IPS-18a (cell line): ENCODE results near the gene MUCL3.
"Not testable (repeated sequence)": the region's sequence is repeated elsewhere in the genome, so short reads cannot be mapped to it uniquely, and the experiment has no call there.

Experiments
- H3K27ac ChIP-seq: one replicate; pipeline ENCODE4 v1.5.1; 2013; ENCODE audit warnings: low read length
- H3K27me3 ChIP-seq: one replicate; pipeline ENCODE4 v1.6.1; 2013; ENCODE audit warnings: mild to moderate bottlenecking, low read length; ENCODE audit not compliant: control insufficient read depth, insufficient read depth
- H3K36me3 ChIP-seq: one replicate; pipeline ENCODE4 v1.6.1; 2013; ENCODE audit warnings: low read depth, low read length; ENCODE audit not compliant: control insufficient read depth
- H3K4me1 ChIP-seq: one replicate; pipeline ENCODE4 v1.6.1; 2013; ENCODE audit warnings: low read depth, low read length; ENCODE audit not compliant: control insufficient read depth
- H3K4me3 ChIP-seq: one replicate; pipeline ENCODE4 v1.5.1; 2013; ENCODE audit warnings: low read length
- H3K9ac ChIP-seq: one replicate; pipeline ENCODE4 v1.6.1; 2013; ENCODE audit warnings: mild to moderate bottlenecking, low read length, moderate library complexity
- H3K9me3 ChIP-seq: one replicate; pipeline ENCODE4 v1.6.1; 2013; ENCODE audit warnings: low read depth, low read length; ENCODE audit not compliant: control insufficient read depth

MUCL3 gene

DNA sequence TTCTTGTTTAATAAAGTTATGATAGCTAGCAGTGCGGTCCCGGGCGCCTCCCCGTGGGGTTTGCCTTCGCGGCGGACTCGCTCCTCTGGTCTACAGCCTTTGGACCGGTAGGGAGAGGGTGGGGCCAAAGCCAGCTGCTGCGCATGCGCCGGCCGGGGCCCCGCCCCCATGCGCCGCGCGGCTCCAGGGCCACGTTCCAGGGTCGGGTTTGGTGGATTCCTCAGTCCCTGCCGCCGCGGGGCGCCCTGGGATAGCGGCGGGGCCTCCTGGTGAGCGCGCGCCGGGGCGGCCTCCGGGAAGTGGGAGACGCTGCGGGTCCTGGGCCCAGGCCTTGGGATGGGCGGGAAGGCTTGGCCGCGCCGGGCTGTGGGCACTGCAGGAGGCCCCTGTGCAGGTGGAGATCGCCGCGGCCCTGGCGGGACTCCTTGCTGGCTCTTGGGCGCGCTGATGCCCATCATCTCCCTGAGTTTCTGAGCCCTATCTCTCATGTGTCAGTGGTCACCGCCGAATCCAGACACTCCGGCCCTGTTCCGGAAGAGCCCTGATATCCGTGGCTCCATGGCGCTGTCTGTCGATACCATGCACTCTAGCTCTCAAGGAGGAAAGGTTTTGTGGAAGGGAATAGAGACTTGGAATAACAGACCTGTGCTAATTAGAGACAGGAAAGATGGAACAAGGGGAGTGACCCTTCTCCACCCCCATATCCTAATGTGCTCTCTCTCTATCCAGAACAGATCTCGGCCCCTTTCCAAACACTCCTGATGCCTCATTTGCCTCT is 26.5 kb upstream of the MUCL3 start, which contains the start of gene VARS2:
Gene VARS2, plus strand, starts transcription at position 163 of the 778 bp plus-strand sequence. Its CDS starts 599 bp downstream, at position 762.
- no peaks in the 10 kb centered on the region for H3K27me3 ChIP-seq
- no peaks in the 10 kb centered on the region for H3K9me3 ChIP-seq
- peaks cover 6% of the 10 kb centered on the region for H3K4me1 ChIP-seq
- H3K9ac ChIP-seq: peak within 1 kb of the TSS; percentile 70
- H3K4me3 ChIP-seq: peak within 1 kb of the TSS; percentile 81
- no peak within 1 kb of the TSS for H3K27ac ChIP-seq
- H3K36me3 ChIP-seq: peaks cover 51% of the 10 kb centered on the region

DNA sequence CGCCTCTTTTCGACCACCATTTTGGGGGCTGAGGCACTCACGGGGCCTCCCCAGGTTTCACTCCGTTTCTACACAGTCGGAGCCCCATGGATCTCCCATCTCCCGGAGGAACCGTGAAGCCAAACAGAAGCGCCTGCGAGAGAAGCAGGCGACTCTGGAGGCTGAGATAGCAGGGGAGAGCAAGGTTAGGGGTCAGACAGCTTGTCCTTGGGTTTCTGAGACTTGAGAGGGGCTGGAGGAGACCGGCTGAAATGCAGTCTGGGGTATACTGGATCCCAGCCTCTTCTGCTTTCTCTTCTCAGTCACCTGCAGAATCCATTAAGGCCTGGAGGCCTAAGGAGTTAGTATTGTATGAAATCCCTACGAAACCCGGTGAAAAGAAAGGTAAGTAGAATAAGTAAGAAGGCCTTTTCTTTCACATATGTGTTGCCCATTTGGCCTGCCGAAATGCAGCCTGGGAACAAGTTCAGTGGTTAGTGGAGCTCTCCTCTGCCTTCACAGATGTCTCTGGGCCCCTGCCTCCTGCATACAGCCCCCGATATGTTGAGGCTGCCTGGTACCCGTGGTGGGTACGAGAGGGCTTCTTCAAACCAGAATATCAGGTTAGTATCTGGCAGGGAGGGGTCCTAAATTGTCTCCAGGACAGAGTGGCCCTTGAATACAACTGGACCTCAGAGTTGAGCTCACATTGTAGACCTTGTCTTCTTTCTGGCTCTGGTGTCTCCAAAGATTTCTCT is 25.8 kb upstream of the MUCL3 start:
- Histone ChIP-seq H3K9me3 (no peaks in the 10 kb centered on the region), H3K9ac (peak overlapping the region; percentile 70), H3K27me3 (no peaks in the 10 kb centered on the region), H3K4me3 (peak overlapping the region; percentile 81), H3K36me3 (peaks cover 51% of the 10 kb centered on the region), H3K27ac (no peak overlapping the region), H3K4me1 (peaks cover 6% of the 10 kb centered on the region)

GRCh38 chr6:30915591-30915946 is 25.2 kb upstream of the MUCL3 start:
- H3K4me3 ChIP-seq: no peak overlapping the region
- peaks cover 6% of the 10 kb centered on the region for H3K4me1 ChIP-seq
- H3K9ac ChIP-seq: no peak overlapping the region
- peaks cover 51% of the 10 kb centered on the region for H3K36me3 ChIP-seq
- H3K27ac ChIP-seq: no peak overlapping the region
- no peaks in the 10 kb centered on the region for H3K27me3 ChIP-seq
- no peaks in the 10 kb centered on the region for H3K9me3 ChIP-seq

GRCh38 chr6:30917041-30917440 is 23.7 kb upstream of the MUCL3 start:
- H3K4me1 ChIP-seq: peaks cover 6% of the 10 kb centered on the region
- no peaks in the 10 kb centered on the region for H3K27me3 ChIP-seq
- no peaks in the 10 kb centered on the region for H3K9me3 ChIP-seq
- peaks cover 45% of the 10 kb centered on the region for H3K36me3 ChIP-seq
- H3K9ac ChIP-seq: no peak overlapping the region
- no peak overlapping the region for H3K27ac ChIP-seq
- H3K4me3 ChIP-seq: no peak overlapping the region

DNA sequence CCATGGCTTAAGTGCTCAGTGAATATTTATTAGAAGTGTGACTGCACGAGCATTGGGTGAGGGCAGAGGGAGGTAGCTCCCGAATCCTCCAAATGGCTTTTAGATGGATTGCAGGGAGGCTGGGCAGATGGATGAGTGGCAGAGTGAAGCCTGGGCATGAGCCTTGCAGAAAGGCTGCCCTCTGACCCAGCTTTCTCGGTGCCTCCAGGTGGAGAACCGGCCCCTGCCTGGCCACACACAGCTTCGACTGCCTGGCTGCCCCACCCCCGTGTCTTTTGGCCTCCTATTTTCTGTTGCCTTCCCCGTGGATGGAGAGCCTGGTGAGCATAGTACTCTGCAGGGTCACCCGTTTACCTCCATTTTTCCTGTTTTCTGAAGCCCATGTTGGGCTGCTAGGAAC is 23.3 kb upstream of the MUCL3 start:
- Histone ChIP-seq H3K27ac (no peak overlapping the region), H3K36me3 (peaks cover 47% of the 10 kb centered on the region), H3K4me1 (peaks cover 6% of the 10 kb centered on the region), H3K27me3 (no peaks in the 10 kb centered on the region), H3K4me3 (no peak overlapping the region), H3K9ac (no peak overlapping the region), H3K9me3 (no peaks in the 10 kb centered on the region)

- H3K36me3 ChIP-seq: peaks cover 55% of the 10 kb centered on the region
These were observed 22.1 kb upstream of the MUCL3 start for GRCh38 chr6:30918670-30919069.

DNA sequence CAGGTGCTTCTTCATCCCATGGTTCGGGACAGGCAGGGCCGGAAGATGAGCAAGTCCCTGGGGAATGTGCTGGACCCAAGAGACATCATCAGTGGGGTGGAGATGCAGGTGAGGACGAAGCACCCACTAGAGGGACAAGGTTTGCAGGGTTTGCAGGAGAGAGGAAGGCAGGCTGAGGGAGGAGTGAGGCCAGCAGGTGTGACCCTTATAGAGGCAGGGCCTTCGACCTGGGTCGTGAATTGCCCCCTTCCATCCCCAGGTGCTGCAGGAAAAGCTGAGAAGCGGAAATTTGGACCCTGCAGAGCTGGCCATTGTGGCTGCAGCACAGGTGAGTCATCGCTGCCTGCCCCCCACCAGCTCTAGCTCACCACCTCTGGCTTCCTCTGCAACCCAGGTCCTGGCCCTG is 18.3 kb upstream of the MUCL3 start:
- peaks cover 62% of the 10 kb centered on the region for H3K36me3 ChIP-seq
- no peaks in the 10 kb centered on the region for H3K9me3 ChIP-seq
- H3K4me3 ChIP-seq: no peak overlapping the region
- no peak overlapping the region for H3K9ac ChIP-seq
- no peak overlapping the region for H3K27ac ChIP-seq
- no peaks in the 10 kb centered on the region for H3K27me3 ChIP-seq
- no peaks in the 10 kb centered on the region for H3K4me1 ChIP-seq

More at GRCh38 chr6:30918670-30919069, 22.1 kb upstream of the MUCL3 start:
- Histone ChIP-seq H3K27ac (no peak overlapping the region), H3K9ac (no peak overlapping the region), H3K9me3 (no peaks in the 10 kb centered on the region), H3K27me3 (no peaks in the 10 kb centered on the region), H3K4me1 (peaks cover 6% of the 10 kb centered on the region), H3K4me3 (no peak overlapping the region)

DNA sequence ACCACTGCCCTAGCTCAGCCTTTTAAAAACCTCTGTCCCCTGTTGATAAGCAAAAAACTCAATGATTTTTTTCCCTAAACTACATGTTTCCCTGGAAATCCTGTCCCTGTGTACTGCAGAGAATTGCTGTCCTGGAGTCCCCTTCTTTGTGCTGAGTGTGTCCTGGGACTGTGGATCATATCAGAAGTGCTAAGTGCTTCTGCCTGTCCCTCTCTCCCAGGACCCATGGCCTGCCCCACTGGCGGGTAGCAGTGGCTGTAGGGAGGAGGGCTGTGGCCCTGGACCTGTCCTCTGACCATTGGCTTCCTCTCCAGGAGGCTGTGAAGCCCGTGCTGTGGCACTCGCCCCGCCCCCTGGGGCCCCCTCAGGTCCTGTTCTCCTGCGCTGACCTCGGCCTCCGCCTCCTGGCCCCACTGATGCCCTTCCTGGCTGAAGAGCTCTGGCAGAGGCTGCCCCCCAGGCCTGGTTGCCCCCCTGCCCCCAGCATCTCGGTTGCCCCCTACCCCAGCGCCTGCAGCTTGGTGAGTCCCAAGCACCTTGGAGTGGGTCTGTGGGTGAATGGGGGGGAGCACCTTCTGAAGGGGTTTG is 16.6 kb upstream of the MUCL3 start:
- not testable (repeated sequence) for H3K4me3 ChIP-seq, H3K9me3 ChIP-seq, H3K27ac ChIP-seq, H3K9ac ChIP-seq, H3K27me3 ChIP-seq, H3K4me1 ChIP-seq
- H3K36me3 ChIP-seq: peaks cover 55% of the 10 kb centered on the region

GRCh38 chr6:30926644-30927043 is 14.1 kb upstream of the MUCL3 start:
- peaks cover 5% of the 10 kb centered on the region for H3K9me3 ChIP-seq
- H3K4me1 ChIP-seq: no peaks in the 10 kb centered on the region
- H3K9ac ChIP-seq: no peak overlapping the region
- H3K27me3 ChIP-seq: no peaks in the 10 kb centered on the region
- H3K36me3 ChIP-seq: peaks cover 35% of the 10 kb centered on the region
- H3K4me3 ChIP-seq: no peak overlapping the region
- H3K27ac ChIP-seq: no peak overlapping the region

GRCh38 chr6:30927080-30927479 is 13.7 kb upstream of the MUCL3 start:
- not testable (repeated sequence) for H3K27me3 ChIP-seq, H3K9me3 ChIP-seq, H3K27ac ChIP-seq, H3K4me3 ChIP-seq, H3K9ac ChIP-seq, H3K4me1 ChIP-seq
- H3K36me3 ChIP-seq: peaks cover 34% of the 10 kb centered on the region

- Histone ChIP-seq H3K27ac (no peak overlapping the region), H3K9me3 (peaks cover 5% of the 10 kb centered on the region), H3K27me3 (no peaks in the 10 kb centered on the region), H3K9ac (no peak overlapping the region), H3K36me3 (peaks cover 20% of the 10 kb centered on the region), H3K4me3 (no peak overlapping the region), H3K4me1 (no peaks in the 10 kb centered on the region)
These were observed 12.1 kb upstream of the MUCL3 start for GRCh38 chr6:30928677-30929076.
